Mammary epithelial cell (primary cell): ENCODE results near the gene BTNL8.

Experiments used
- EZH2 ChIP-seq: IDR thresholded peaks from 2 replicates; pipeline ENCODE4 v1.6.1; 2012; ENCODE audit warnings: low read length, inconsistent platforms, borderline replicate concordance
- TF ChIP-seq, protein P1 (sequence below), 2 donors: IDR thresholded peaks in 1 of 2; conservative IDR thresholded peaks in 1 of 2; 2 replicates each; pipeline ENCODE4 v1.5.1; 2011 to 2012; ENCODE audit warnings: inconsistent platforms in 2 of 2, low read length in 2 of 2, mild to moderate bottlenecking in 2 of 2, control low read depth in 1 of 2, low read depth in 1 of 2; ENCODE audit not compliant: insufficient read depth in 1 of 2; ENCODE audit errors: extremely low read depth in 1 of 2

DNA sequence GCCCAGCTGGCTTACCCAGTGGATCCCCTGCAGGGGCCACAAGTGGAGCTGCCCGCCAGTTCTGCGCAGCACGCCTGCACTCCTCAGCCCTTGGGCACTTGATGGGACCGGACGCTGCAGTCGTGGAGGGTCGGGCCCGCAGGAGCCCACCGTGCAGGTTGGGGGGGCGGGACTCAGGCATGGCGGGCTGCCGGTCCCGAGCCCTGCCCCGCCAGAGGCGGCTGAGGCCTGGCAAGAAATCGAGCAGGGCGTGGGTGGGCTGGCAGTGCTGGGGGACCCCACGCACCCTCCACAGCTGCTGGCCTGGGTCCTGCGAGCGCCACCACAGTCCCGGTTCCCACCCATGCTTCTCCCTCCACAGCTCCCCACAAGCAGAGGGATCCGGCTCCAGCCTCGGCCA is 70.4 kb downstream of the BTNL8 start:
- TF ChIP-seq, protein P1, sequence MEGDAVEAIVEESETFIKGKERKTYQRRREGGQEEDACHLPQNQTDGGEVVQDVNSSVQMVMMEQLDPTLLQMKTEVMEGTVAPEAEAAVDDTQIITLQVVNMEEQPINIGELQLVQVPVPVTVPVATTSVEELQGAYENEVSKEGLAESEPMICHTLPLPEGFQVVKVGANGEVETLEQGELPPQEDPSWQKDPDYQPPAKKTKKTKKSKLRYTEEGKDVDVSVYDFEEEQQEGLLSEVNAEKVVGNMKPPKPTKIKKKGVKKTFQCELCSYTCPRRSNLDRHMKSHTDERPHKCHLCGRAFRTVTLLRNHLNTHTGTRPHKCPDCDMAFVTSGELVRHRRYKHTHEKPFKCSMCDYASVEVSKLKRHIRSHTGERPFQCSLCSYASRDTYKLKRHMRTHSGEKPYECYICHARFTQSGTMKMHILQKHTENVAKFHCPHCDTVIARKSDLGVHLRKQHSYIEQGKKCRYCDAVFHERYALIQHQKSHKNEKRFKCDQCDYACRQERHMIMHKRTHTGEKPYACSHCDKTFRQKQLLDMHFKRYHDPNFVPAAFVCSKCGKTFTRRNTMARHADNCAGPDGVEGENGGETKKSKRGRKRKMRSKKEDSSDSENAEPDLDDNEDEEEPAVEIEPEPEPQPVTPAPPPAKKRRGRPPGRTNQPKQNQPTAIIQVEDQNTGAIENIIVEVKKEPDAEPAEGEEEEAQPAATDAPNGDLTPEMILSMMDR (conservative IDR thresholded peaks at IDR 0.05 in 1 of 2, IDR thresholded peaks at IDR 0.05 in 1 of 2; ENCODE audit: extremely low read depth in 1 of 2, insufficient read depth in 1 of 2, low read depth in 1 of 2, low read length in 2 of 2): no peak
- no peak for TF ChIP-seq EZH2
